GM19438 (cell line): ENCODE measurements around the gene HPS4.

Experiments
- ATAC-seq: cut with Tn5 transposase; IDR thresholded peaks from one replicate; pipeline ENCODE4 v1.9.1; 2021; ENCODE audit warnings: low read depth; ENCODE audit not compliant: unreplicated experiment

The HPS4 gene

GRCh38 chr22:26499188-26499703 is 15.7 kb upstream of the HPS4 start:
- no peak for ATAC-seq

GRCh38 chr22:26496456-26496855 is 12.9 kb upstream of the HPS4 start:
- no peak for ATAC-seq

- no peak for ATAC-seq
Measured at GRCh38 chr22:26494506-26494905, 10.9 kb upstream of the HPS4 start.

- ATAC-seq: no peak
Measured at GRCh38 chr22:26492220-26492619, 8.6 kb upstream of the HPS4 start.

GRCh38 chr22:26489447-26490036 is 6.0 kb upstream of the HPS4 start:
- no peak for ATAC-seq

GRCh38 chr22:26487996-26488395 is 4.4 kb upstream of the HPS4 start:
- no peak for ATAC-seq

- no peak for ATAC-seq
Measured at GRCh38 chr22:26486394-26486793, 2.8 kb upstream of the HPS4 start.

- ATAC-seq: no peak
Measured at GRCh38 chr22:26485806-26486390, 2.3 kb upstream of the HPS4 start.

GRCh38 chr22:26485013-26485412 is 1.4 kb upstream of the HPS4 start:
- ATAC-seq: no peak

- ATAC-seq: no peak
Measured at GRCh38 chr22:26484360-26484706, 750 bp upstream of the HPS4 start.

GRCh38 chr22:26483043-26483438 is 542 bp downstream of the HPS4 start:
- no peak for ATAC-seq

- ATAC-seq: no peak
Measured at GRCh38 chr22:26482161-26482560, 1.4 kb downstream of the HPS4 start.

- no peak for ATAC-seq
Measured at GRCh38 chr22:26481694-26482093, 1.9 kb downstream of the HPS4 start.

GRCh38 chr22:26481112-26481693 is 2.4 kb downstream of the HPS4 start:
- no peak for ATAC-seq

- no peak for ATAC-seq
Measured at GRCh38 chr22:26480611-26480932, 3.0 kb downstream of the HPS4 start.

- no peak for ATAC-seq
Measured at GRCh38 chr22:26479792-26480610, 3.6 kb downstream of the HPS4 start.

GRCh38 chr22:26479043-26479791 is 4.4 kb downstream of the HPS4 start:
- ATAC-seq: no peak

- ATAC-seq: no peak
Measured at GRCh38 chr22:26477341-26477731, 6.2 kb downstream of the HPS4 start.

GRCh38 chr22:26476705-26477340 is 6.8 kb downstream of the HPS4 start:
- no peak for ATAC-seq

- no peak for ATAC-seq
Measured at GRCh38 chr22:26474682-26475081, 8.9 kb downstream of the HPS4 start.
